Heart left ventricle (tissue), 16 donors: ENCODE data around the gene SLC6A13. TPM values are rescaled to one million over a fixed set of nuclear protein-coding genes. Genes with fewer than 3 reads are reported as not detected.
A peak's percentile ranks its signal among the peaks of the same experiment; 100 is the strongest.

Experiments used
- ATAC-seq, 4 donors: fragments of 200-7000 bp; cut with Tn5 transposase; one replicate each; pipeline ENCODE4 v1.9.1; 2020 to 2022; ENCODE audit warnings: moderate library complexity in 4 of 4, mild to moderate bottlenecking in 3 of 4, moderate number of reproducible peaks in 1 of 4
- DNase-seq, 5 donors: peaks; one replicate each; pipeline ENCODE4 v3.0.0-alpha.2; 2020
- H3K27ac ChIP-seq, 12 donors: fragments of 200-600 bp; sonication (generic) in 4 of 12; one replicate each; pipeline versions ENCODE4 v1.5.0 to v1.8.0; 2016 to 2022; ENCODE audit warnings: mild to moderate bottlenecking in 2 of 12
- H3K27me3 ChIP-seq, 9 donors: fragments of 200-600 bp; sonication (generic) in 2 of 9; one replicate each; pipeline versions ENCODE4 v1.5.1 to v1.8.0; 2016 to 2022; ENCODE audit warnings: mild to moderate bottlenecking in 3 of 9
- H3K36me3 ChIP-seq, 9 donors: fragments of 200-600 bp; sonication (generic) in 2 of 9; one replicate each; pipeline versions ENCODE4 v1.5.0 to v1.8.0; 2018 to 2022; ENCODE audit warnings: mild to moderate bottlenecking in 2 of 9
- H3K4me1 ChIP-seq, 12 donors: fragments of 200-600 bp; sonication (generic) in 4 of 12; one replicate each; pipeline versions ENCODE4 v1.5.0 to v1.8.0; 2016 to 2022; ENCODE audit warnings: mild to moderate bottlenecking in 3 of 12
- H3K4me3 ChIP-seq, 12 donors: fragments of 200-600 bp; sonication (generic) in 4 of 12; one replicate each; pipeline versions ENCODE4 v1.5.0 to v1.8.0; 2017 to 2022; ENCODE audit warnings: mild to moderate bottlenecking in 9 of 12, moderate library complexity in 4 of 12
- H3K9me3 ChIP-seq, 12 donors: fragments of 200-600 bp; sonication (generic) in 4 of 12; one replicate each; pipeline versions ENCODE4 v1.5.0 to v1.8.0; 2016 to 2022; ENCODE audit warnings: mild to moderate bottlenecking in 1 of 12
- POLR2A ChIP-seq, 2 donors: fragments of 450-650 bp; IDR thresholded peaks; one replicate each; pipeline ENCODE4 v1.6.1; 2017; ENCODE audit warnings: antibody characterized with exemption in 2 of 2, mild to moderate bottlenecking in 2 of 2, moderate library complexity in 2 of 2
- WGBS, 4 donors: extraction: QIAGEN DNeasy Blood & Tissue Kit in 2 of 4; methylation state at CpG; one replicate each; pipeline versions ENCODE4 v1.1.5 to v1.1.7; 2013 to 2018; 5-methylcytosine and 5-hydroxymethylcytosine counted together
- intact Hi-C, 10 donors: fragments of 100-400 bp; cut with DNase I; formaldehyde crosslinking; loops; one replicate each; pipeline versions ENCODE4 v1.11.1 to v1.14.2; 2022
- polyA plus RNA-seq, 2 donors: library from polyadenylated mRNA; stranded (reverse); fragments of 200-250 nt; gene quantifications; one replicate each; pipeline ENCODE4 v1.2.3, GENCODE V29; 2013
- total RNA-seq, 9 donors: library from RNA; depleted of rRNA in 2 of 9; stranded (reverse); fragments of >200 nt in 2 of 9; fragmentation: NEBNext Ultra II Directional in 3 of 9; extraction: Animal tissue kit (Norgen Biotek cat#: 25700) in 3 of 9; gene quantifications; one replicate each; pipeline versions ENCODE4 v1.1.0 to v1.2.4, GENCODE V29; 2016 to 2023
- TF ChIP-seq, protein P1 (sequence below), 12 donors: fragments of 200-600 bp; sonication (generic) in 4 of 12; IDR thresholded peaks; one replicate each; pipeline versions ENCODE4 v1.5.0 to v1.8.0; 2018 to 2022; ENCODE audit warnings: antibody characterized with exemption in 12 of 12, mild to moderate bottlenecking in 5 of 12
- donor health status: ischemic (EF 13 %, LVEDD 7.1; RV severe dilation, severe dysfunction).
- donor health status: healthy with polysubstance abuse.
- donor health status: DM: no; HTN: yes; CAD: no.
- donor health status: DM: no; HTN: no; CAD: no.
- donor health status: ischemic (EF 25% LVEDD 6.9; RV normal size, moderate dysfunction).
- donor health status: ischemic (EF 25% LVEDD 5.7; RV mildly dilated, moderate dysfunction).
- donor health status: healthy.
- donor health status: DM: yes; HTN: yes; CAD: no.
- donor health status: ischemic (EF 35%, LVEDD 5.7; RV mildly dilated, moderate dysfunction).
- donor health status: nonischemic (EF 11% LVEDD 7.7; RV severe dilation, severe dysfunction).
- donor health status: DM: yes; HTN: yes; CAD: no.
- donor health status: PGD.
- donor health status: ischemic (EF 29% LVEDD 5.4; RV normal size, mild dysfunction).
- donor health status: nonischemic (EF 23%, LVEDD 6.1; RV moderate dilation, normal function).

The SLC6A13 gene
- total and polyA plus RNA-seq, 11 donors, result 0.79 to 4.6 (median 2.6) TPM

DNA sequence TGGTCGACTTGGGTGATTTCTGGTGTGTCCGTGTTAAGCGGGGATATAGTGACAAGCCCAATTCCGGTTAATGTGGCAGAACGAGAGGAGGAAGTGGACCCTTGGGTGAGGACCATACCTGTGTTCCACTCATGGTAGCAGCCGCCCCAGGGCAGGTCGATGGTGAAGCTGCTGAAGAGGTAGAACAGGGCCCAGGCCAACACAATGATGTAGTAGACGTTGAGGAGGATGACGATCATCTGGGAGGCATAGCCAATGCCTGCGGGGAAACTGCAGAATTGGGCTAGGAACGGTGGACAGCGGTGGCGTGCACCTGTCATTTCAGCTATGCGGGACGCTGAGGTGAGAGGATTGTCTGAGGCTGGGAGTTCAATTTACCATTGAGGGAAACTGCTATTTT, 20.1 kb downstream of the SLC6A13 start:
- 87 to 94% (median 92%) methylated on average over 15 of the region's 15 CpGs for WGBS, 4 donors
- TF ChIP-seq, protein P1, sequence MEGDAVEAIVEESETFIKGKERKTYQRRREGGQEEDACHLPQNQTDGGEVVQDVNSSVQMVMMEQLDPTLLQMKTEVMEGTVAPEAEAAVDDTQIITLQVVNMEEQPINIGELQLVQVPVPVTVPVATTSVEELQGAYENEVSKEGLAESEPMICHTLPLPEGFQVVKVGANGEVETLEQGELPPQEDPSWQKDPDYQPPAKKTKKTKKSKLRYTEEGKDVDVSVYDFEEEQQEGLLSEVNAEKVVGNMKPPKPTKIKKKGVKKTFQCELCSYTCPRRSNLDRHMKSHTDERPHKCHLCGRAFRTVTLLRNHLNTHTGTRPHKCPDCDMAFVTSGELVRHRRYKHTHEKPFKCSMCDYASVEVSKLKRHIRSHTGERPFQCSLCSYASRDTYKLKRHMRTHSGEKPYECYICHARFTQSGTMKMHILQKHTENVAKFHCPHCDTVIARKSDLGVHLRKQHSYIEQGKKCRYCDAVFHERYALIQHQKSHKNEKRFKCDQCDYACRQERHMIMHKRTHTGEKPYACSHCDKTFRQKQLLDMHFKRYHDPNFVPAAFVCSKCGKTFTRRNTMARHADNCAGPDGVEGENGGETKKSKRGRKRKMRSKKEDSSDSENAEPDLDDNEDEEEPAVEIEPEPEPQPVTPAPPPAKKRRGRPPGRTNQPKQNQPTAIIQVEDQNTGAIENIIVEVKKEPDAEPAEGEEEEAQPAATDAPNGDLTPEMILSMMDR (IDR thresholded peaks at IDR 0.05), result no peak
- TF ChIP-seq POLR2A (IDR thresholded peaks at IDR 0.05), result no peak
- H3K4me1 ChIP-seq, result no peaks in the 10 kb centered on the region
- no peak overlapping the region for H3K27ac ChIP-seq
- no peak for ATAC-seq
- no peaks in the 10 kb centered on the region for H3K27me3 ChIP-seq
- H3K9me3 ChIP-seq, result peaks cover 0 to 15% (median 6%) of the 10 kb centered on the region in 12 donors
- H3K36me3 ChIP-seq, result no peaks in the 10 kb centered on the region
- intact Hi-C loops, result no loop called here
- DNase-seq, result no peak
- no peak overlapping the region for H3K4me3 ChIP-seq

DNA sequence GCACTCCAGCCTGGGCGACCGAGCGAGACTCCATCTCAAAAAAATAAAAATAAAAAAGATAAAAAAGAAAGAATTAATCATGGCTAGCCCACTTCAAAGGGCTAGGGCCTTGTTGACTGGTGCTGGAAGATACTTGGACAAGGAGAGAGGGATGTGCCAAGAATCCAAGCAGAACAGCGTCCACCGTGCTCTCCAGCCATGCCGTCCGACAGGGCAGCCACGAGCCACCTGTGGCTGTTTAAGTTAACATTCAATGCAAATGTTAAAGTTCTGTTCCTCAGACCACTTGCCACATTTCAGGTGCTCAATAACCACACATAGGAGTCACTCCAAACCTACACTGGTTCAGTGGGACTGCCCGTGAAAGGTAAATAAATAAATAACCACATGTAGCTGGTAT, 21.4 kb downstream of the SLC6A13 start:
- intact Hi-C loops, result no loop called here
- H3K36me3 ChIP-seq, result no peaks in the 10 kb centered on the region
- TF ChIP-seq, protein P1 (IDR thresholded peaks at IDR 0.05), result no peak
- TF ChIP-seq POLR2A (IDR thresholded peaks at IDR 0.05), result no peak
- no peaks in the 10 kb centered on the region for H3K27me3 ChIP-seq
- no peak for DNase-seq
- no peak overlapping the region for H3K27ac ChIP-seq
- no peaks in the 10 kb centered on the region for H3K4me1 ChIP-seq
- H3K4me3 ChIP-seq, result no peak overlapping the region
- no peak for ATAC-seq
- 93 to 97% (median 94%) methylated on average over 9 of the region's 9 CpGs for WGBS, 4 donors
- peaks cover 0 to 9% (median 0%) of the 10 kb centered on the region in 12 donors for H3K9me3 ChIP-seq

DNA sequence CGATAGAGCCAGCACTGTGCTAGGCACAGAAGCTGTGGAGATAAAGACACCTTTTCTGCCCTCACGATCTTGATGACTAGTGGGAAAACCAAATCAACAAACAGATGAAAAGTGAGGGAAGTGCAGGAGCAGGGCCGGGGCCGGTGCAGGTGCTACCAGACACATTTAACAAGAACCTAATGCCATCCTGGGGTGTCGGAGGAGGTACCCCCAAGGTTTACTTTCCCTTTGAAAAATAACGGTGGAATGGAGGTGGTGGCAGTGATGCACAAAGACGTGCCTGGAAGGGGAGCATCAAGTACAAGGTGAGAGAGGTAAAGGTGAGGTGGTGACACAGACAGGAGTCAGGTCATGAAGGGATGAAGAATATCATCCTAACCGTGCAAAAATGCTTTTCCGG, 22.1 kb downstream of the SLC6A13 start:
- Histone ChIP-seq H3K27me3 (no peaks in the 10 kb centered on the region), H3K4me3 (no peak overlapping the region), H3K9me3 (peaks cover 0 to 14% (median 0%) of the 10 kb centered on the region in 12 donors), H3K4me1 (no peaks in the 10 kb centered on the region), H3K36me3 (no peaks in the 10 kb centered on the region), H3K27ac (no peak overlapping the region)
- TF ChIP-seq, protein P1 (IDR thresholded peaks at IDR 0.05), result no peak
- no peak for TF ChIP-seq POLR2A (IDR thresholded peaks at IDR 0.05)
- DNase-seq, result no peak
- 90 to 94% (median 90%) methylated on average over 9 of the region's 9 CpGs for WGBS, 4 donors
- intact Hi-C loops, result no loop called here
- ATAC-seq, result no peak

DNA sequence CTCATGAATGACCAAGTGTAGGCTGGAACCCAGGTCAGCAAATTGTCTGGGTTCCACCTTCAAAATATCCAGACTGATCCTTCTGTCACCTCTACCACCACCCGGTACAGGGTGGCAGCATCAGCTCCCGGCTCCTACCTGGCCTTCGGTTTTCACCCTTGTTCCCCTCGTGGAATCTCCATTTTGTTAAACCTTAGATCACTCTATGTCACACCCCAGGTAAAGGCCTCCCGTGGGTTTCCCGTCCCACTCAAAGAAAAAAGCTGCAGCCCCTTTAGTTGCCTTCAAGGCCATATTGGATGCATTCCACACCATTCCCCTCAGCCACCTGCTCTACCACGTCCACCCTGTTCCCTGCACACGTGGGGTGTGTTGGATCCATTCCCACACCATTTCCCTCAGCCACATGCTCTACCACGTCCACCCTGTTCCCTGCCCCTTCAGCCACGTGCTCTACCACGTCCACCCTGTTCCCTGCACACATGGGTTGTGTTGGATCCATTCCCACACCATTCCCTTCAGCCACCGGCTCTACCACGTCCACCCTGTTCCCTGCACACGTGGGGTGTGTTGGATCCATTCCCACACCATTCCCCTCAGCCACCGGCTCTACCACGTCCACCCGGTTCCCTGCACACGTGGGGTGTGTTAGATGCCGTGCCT, 23.8 kb downstream of the SLC6A13 start:
- Histone ChIP-seq H3K9me3 (peaks cover 0 to 17% (median 0%) of the 10 kb centered on the region in 12 donors), H3K4me1 (no peaks in the 10 kb centered on the region), H3K4me3 (no peak overlapping the region), H3K27ac (no peak overlapping the region), H3K27me3 (no peaks in the 10 kb centered on the region), H3K36me3 (no peaks in the 10 kb centered on the region)
- intact Hi-C loops, result no loop called here
- DNase-seq (peak in 1 of 5 donors; percentile 9), ATAC-seq (no peak)
- no peak for TF ChIP-seq POLR2A (IDR thresholded peaks at IDR 0.05)
- TF ChIP-seq, protein P1 (IDR thresholded peaks at IDR 0.05), result no peak
- WGBS, 4 donors, result 67 to 82% (median 74%) methylated on average over 19 of the region's 19 CpGs
